Large intestine (tissue), 3 donors: ENCODE results near the gene NIFK. TPM values are rescaled to one million over a fixed set of nuclear protein-coding genes. Genes with fewer than 3 reads are reported as not detected.

ENCODE experiments used
- DNase-seq, 2 donors: peaks; one replicate each; pipeline versions ENCODE4 v3.0.0 to v3.0.0-alpha.2; 2013
- H3K27ac ChIP-seq: one replicate; pipeline ENCODE4 v1.5.1; 2013; ENCODE audit warnings: low read length
- H3K27me3 ChIP-seq: 2 replicates; pipeline ENCODE4 v1.6.1; 2013; ENCODE audit warnings: low read length; ENCODE audit not compliant: control insufficient read depth, insufficient read depth
- H3K36me3 ChIP-seq: 2 replicates; pipeline ENCODE4 v1.6.1; 2013; ENCODE audit warnings: low read length; ENCODE audit not compliant: control insufficient read depth, insufficient read depth
- H3K4me1 ChIP-seq: one replicate; pipeline ENCODE4 v1.6.1; 2013; ENCODE audit warnings: low read length; ENCODE audit not compliant: control insufficient read depth, insufficient read depth
- H3K4me3 ChIP-seq: one replicate; pipeline ENCODE4 v1.5.1; 2013; ENCODE audit warnings: low read length
- H3K9me3 ChIP-seq: one replicate; pipeline ENCODE4 v1.6.1; 2013; ENCODE audit warnings: mild to moderate bottlenecking, low read depth, low read length, moderate library complexity; ENCODE audit not compliant: control insufficient read depth
- WGBS: methylation state at CpG from one replicate; pipeline ENCODE4 v1.1.5; 2013; ENCODE audit warnings: low lambda C conversion rate; ENCODE audit not compliant: insufficient coverage; 5-methylcytosine and 5-hydroxymethylcytosine counted together
- polyA plus RNA-seq: library from polyadenylated mRNA; unstranded; fragments of 120-200 nt; gene quantifications from one replicate; pipeline ENCODE4 v1.2.1, GENCODE V29; 2013

NIFK gene
- polyA plus RNA-seq, 1 donor: 64.4 TPM

DNA sequence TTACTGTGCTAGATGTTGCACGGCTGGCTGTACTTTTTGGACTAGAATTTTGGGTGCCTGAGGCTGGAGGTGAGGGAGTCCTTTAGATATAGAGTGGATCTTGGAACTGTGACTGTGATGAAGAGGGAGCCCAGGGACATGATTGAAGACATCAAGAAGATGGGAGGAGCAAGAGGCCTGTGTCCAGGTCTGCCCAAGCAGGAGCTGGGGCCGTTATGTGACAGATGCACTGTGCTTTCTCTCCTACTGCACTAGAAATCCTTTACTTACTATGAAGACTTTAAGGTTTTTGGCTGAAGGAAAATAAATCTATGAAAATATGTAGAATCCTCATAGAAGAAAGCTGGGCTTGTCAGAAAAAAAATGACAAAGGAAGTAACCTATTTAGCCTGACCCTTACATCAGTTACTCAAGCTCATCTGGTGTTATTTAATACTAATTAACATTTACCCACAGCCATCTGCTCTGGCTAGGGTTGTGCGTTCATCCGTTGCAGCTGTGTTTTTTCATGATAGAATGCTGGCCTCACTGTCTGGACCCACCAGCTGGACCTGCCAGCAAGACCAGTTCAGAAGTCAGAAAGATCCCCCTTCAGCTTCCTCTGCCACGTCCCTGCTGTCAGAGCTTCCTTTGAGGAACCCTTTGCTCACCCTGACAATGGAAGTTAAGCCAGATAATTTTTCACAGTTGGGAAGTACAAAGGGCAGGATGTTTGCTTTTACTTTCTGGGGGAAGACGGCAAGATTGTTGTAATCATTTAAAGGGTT is 35.5 kb upstream of the NIFK start:
- 0% methylated on average over 1 of the region's 6 CpGs for WGBS
- H3K9me3 ChIP-seq: no peaks in the 10 kb centered on the region
- no peak overlapping the region for H3K4me3 ChIP-seq
- H3K4me1 ChIP-seq: peaks cover 4% of the 10 kb centered on the region
- no peaks in the 10 kb centered on the region for H3K27me3 ChIP-seq
- peak overlapping the region; percentile 6 for H3K27ac ChIP-seq
- H3K36me3 ChIP-seq: peaks cover 12% of the 10 kb centered on the region
- peak in 1 of 2 donors; percentile 62 for DNase-seq

DNA sequence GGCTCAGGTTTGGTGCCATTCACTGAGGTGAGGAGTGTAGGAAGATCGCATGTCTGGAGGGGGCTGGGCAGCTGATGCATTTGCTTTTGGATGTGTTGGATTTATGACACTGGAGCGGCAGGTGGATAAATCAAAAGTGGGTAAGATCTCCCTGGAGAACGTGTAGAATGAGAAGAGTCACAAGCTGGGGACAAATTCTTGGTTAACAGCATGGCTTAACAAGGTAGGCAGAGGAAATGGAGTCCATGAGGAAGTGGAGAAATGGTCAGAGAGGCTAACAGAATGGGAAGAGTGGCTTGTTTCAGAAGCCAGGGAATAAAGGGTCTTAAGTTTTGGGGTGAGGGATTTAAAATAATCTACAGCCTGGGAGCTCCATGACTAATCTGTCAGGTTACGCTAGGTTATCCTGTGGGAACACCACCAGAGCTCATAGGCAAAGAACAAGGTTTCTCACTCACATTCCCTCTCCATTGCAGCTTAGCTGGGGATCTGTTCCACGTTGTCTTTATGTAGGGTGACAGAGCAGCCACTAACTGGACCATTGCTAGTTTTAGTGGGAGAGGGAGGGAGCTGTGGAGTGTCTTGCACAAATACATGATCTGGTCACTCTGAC is 31.6 kb upstream of the NIFK start:
- H3K36me3 ChIP-seq: peaks cover 50% of the 10 kb centered on the region
- no peak overlapping the region for H3K4me3 ChIP-seq
- no peak for DNase-seq
- no peaks in the 10 kb centered on the region for H3K9me3 ChIP-seq
- H3K4me1 ChIP-seq: peaks cover 2% of the 10 kb centered on the region
- 100% methylated on average over 2 of the region's 5 CpGs for WGBS
- no peaks in the 10 kb centered on the region for H3K27me3 ChIP-seq
- H3K27ac ChIP-seq: no peak overlapping the region

DNA sequence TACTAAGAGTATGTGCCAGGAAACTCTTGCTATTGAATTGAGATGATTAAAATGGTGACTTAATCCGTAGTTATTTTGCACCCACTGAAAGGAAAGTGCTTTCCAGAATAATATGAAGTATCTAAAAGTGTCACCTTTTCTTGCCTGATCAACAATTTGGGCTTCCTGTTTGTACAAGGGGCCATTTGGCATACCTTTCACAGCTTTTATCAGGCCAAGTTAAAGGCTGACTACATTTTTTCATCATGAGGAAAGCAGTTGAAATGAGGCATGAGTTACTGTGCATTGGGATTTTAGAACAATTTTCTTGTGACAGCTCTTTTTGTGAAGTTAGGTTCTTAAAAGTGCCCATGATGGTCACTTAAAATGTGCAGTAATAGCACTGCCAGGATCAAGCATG is 29.9 kb upstream of the NIFK start:
- Histone ChIP-seq H3K27ac (no peak overlapping the region), H3K9me3 (no peaks in the 10 kb centered on the region), H3K36me3 (peaks cover 61% of the 10 kb centered on the region), H3K4me1 (no peaks in the 10 kb centered on the region), H3K4me3 (no peak overlapping the region), H3K27me3 (no peaks in the 10 kb centered on the region)
- no peak for DNase-seq
- no CpG with 5 or more reads among the region's 1 CpG for WGBS

DNA sequence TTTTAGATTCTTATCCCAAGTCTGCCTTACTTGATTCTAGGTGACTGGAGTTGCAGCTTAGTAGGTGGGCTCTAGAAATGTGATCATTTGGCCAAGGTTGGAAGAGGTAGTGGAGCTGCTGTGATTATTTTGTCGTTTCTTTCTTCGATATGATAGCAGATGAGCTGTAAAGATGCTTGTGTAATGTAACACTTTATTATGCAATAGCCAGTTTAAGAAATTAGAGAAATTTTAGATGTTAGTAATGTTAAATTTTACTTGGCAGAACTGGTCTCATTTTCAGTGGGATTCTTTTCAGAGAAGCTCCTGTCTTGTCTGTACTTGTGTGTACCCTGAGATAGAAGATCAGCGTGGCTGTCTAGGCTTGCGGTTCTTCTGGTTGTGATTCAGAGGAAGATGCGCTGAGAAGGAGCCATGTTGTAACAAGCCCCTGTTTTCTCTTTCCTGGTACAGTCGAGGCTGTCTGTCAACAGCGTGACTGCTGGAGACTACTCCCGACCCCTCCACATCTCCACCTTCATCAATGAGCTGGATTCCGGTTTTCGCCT is 28.1 kb upstream of the NIFK start:
- no peak for DNase-seq
- no peak overlapping the region for H3K27ac ChIP-seq
- no peaks in the 10 kb centered on the region for H3K27me3 ChIP-seq
- WGBS: 100% methylated on average over 3 of the region's 10 CpGs
- H3K9me3 ChIP-seq: no peaks in the 10 kb centered on the region
- H3K4me1 ChIP-seq: no peaks in the 10 kb centered on the region
- H3K36me3 ChIP-seq: peaks cover 70% of the 10 kb centered on the region
- H3K4me3 ChIP-seq: no peak overlapping the region

DNA sequence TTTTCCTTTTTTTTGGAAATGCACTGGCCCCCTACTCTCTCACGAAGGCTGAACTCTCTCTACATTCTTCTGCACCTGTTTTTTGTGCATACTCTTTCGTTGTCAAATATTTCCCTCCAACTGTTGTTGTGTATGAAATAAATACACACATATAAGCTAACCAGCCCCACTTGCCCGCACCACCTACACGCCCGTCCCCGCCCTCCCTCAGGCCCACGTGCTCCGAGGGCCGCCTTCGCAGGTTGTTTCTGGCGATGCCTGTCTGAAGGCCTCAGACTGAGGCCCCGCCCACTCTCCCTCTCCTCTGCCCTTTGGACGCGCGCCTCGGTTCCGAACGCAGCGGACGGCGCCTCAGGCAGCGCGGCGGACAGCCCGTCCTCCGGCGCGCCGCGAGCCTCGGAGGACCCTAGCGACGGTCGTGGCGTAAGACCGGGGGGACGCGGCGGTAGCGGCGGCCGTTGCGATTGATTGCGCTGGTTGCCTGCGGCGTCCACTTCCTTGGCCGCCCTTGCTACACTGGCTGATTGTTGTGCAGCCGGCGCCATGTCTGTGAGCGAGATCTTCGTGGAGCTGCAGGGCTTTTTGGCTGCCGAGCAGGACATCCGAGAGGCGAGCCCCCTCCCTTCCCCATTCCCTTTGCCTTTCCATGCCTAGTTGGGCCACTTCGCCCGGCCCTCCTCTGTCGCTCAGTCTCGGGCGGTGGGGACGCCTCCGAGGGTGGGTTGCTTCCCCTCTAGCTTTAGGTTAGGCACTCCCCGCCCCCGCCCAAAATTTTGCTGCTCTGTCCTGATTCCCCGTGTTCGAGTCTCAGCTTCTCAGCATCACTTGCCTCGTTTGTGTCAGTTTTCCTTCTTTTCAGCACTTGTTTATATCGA is 18.8 kb upstream of the NIFK start, which contains the start of gene TSN:
TSS of gene TSN (plus strand) at position 415 of the 875 bp plus-strand sequence. CDS start at position 544, 129 bp downstream.
- 0% methylated on average over 1 of the region's 67 CpGs for WGBS
- peak within 1 kb of the TSS; percentile 57 for H3K27ac ChIP-seq
- DNase-seq: peak; percentile 99
- peaks cover 11% of the 10 kb centered on the region for H3K36me3 ChIP-seq
- H3K4me1 ChIP-seq: peaks cover 3% of the 10 kb centered on the region
- no peaks in the 10 kb centered on the region for H3K27me3 ChIP-seq
- no peaks in the 10 kb centered on the region for H3K9me3 ChIP-seq
- H3K4me3 ChIP-seq: peak within 1 kb of the TSS; percentile 97

DNA sequence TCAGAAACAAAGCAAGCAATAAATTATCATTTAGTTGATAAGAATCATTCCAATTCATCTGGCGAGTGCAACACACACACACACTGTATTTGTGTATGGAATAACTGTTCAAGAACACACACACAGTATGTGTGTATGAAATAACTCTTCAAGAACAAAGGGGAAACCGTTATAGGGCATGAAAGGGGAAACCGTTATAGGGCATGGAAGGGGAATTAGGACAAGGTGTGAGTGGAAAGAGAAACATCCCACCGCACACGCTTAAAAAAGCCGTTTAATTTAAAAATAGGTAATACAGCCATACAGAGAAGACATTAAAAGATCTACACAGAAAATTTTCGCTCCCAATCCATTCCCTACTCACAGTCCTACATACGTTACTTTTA is 18.2 kb upstream of the NIFK start:
- Histone ChIP-seq H3K27ac (no peak overlapping the region), H3K4me1 (peaks cover 3% of the 10 kb centered on the region), H3K27me3 (no peaks in the 10 kb centered on the region), H3K36me3 (peaks cover 6% of the 10 kb centered on the region), H3K4me3 (peak overlapping the region; percentile 52), H3K9me3 (no peaks in the 10 kb centered on the region)
- 5% methylated on average over 3 of the region's 8 CpGs for WGBS
- DNase-seq: no peak

DNA sequence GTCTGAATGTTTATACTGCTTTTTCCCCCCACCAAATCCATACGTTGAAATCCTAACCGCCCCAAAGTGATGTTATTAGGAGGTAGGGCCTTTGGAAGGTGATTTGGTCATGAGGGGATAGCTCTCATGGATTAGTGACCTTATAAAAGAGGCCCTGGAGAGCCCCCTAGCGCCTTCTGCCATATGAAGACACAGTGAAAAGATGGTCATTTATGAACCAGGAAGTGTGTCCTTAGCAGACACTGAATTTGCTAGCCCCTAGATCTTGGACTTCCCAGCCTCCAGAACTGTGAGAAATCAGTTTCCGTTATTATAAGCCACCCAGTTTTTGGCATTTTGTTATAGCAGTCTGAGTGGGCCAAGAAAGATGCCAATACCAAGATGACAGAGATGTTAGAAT is 11.5 kb upstream of the NIFK start:
- WGBS: 80% methylated on average over 1 of the region's 4 CpGs
- Histone ChIP-seq H3K27me3 (no peaks in the 10 kb centered on the region), H3K4me3 (no peak overlapping the region), H3K36me3 (no peaks in the 10 kb centered on the region), H3K4me1 (no peaks in the 10 kb centered on the region), H3K27ac (no peak overlapping the region), H3K9me3 (no peaks in the 10 kb centered on the region)
- DNase-seq: no peak

DNA sequence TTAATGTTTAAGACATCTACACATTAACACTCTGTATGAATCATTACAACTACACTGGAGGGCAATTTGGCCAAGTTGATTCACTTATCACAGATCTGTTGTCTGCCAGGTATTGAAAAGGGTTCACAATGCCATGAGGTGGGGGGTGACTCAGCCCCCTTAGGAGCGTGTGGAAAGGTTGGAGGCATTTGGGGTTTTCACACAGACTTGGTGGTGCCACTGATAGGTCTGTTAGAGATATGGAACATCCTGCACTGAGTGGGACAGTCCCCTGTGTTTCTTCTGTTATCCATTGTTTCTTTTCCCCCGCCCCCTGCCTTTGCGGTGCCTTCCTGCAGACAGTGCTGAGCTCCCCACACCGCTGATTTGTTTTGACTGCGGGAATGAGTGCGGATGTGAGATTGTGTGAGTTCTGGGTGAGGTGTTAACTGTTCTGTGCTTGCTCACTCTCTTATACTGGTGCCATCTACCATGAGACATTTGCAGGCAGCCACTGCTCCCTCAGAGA is 9.4 kb upstream of the NIFK start:
- no peak for DNase-seq
- Histone ChIP-seq H3K27ac (no peak overlapping the region), H3K9me3 (no peaks in the 10 kb centered on the region), H3K4me3 (no peak overlapping the region), H3K4me1 (no peaks in the 10 kb centered on the region), H3K27me3 (no peaks in the 10 kb centered on the region), H3K36me3 (no peaks in the 10 kb centered on the region)
- WGBS: no CpG with 5 or more reads among the region's 6 CpGs

DNA sequence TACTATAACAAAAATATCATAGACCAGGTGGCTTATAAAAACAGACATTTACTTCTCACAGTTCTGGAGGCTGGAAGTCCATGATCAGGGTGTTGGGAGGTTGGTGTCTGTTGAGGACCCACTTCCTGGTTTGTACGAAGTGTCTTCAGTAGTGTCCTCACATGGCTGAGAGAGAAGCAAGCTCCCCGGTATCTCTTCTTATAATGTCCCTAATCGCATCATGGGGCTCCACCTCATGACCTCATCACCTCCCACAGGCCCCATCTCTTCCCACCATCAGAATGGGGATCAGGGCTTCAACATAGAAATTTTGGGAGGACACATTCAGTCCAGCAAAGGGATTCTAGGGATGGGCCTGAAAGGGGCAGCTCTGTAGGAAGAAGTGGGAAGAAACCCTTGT is 4.8 kb upstream of the NIFK start:
- WGBS: no CpG with 5 or more reads among the region's 3 CpGs
- Histone ChIP-seq H3K27me3 (no peaks in the 10 kb centered on the region), H3K36me3 (no peaks in the 10 kb centered on the region), H3K9me3 (peaks cover 5% of the 10 kb centered on the region), H3K4me1 (no peaks in the 10 kb centered on the region), H3K4me3 (no peak overlapping the region), H3K27ac (no peak overlapping the region)
- no peak for DNase-seq

DNA sequence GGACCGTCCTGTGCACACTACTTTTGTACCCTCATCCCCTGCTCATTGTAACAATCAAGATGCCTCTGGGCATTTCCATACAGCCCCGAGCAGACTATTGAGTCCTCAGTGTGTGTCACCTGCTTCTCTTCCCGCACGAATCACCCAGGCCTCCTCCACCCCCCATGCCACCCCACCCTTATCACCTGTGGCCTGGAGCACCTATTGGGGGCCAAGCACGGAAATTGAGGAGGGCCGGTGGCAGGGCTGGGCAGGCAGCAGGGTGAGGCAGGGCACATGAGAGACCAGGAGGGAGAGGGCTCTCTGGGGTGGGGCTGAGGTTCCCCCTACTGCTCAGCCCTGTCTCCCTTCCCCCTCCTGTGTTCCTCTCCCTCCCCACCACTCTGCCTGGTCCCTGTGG is 4.3 kb upstream of the NIFK start:
- Histone ChIP-seq H3K27ac (no peak overlapping the region), H3K4me1 (no peaks in the 10 kb centered on the region), H3K9me3 (peaks cover 5% of the 10 kb centered on the region), H3K4me3 (no peak overlapping the region), H3K27me3 (no peaks in the 10 kb centered on the region), H3K36me3 (no peaks in the 10 kb centered on the region)
- no CpG with 5 or more reads among the region's 6 CpGs for WGBS
- DNase-seq: no peak
